ENCODE results near the gene GNLY.

GNLY gene

DNA sequence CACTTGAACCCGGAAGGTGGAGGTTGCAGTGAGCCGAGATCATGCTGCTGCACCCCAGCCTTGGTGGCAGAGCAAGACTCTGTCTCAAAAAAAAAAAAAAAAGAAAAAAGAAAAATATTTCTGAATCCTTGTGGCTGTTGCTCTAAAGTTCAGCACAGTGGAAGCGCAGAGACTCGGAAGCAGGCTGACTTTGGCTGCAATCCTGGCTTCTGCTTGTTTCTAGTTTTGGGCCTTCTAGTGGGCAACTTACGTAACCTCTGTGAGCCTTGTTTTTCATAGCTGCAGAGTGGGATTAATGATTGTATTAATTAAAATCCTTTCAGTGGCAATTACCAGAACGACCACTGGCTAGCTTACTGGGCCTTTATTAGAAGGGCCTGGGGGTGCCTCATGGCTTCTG lies 28.4 kb downstream of the GNLY start:
- Histone ChIP-seq H3K9me3 (ENCODE audit: insufficient read depth, low read length) (no peaks in the 10 kb centered on the region), H3K9ac (ENCODE audit: low read length) (no peak overlapping the region), H3K4me1 (ENCODE audit: low read length) (no peaks in the 10 kb centered on the region), H3K27me3 (ENCODE audit: low read depth, low read length) (peaks cover 21% of the 10 kb centered on the region), H2AFZ (ENCODE audit: low read depth, low read length) (no peak overlapping the region), H4K20me1 (ENCODE audit: insufficient read depth, low read length) (no peaks in the 10 kb centered on the region), H3K4me2 (ENCODE audit: low read length) (no peak overlapping the region), H3K27ac (ENCODE audit: low read length) (no peak overlapping the region), H3K36me3 (replicated peaks; ENCODE audit: low read depth, low read length) (no peaks in the 10 kb centered on the region), H3K4me3 (ENCODE audit: low read length) (no peak overlapping the region), H3K79me2 (ENCODE audit: low read length) (no peaks in the 10 kb centered on the region)
- no peak for TF ChIP-seq CTCF (IDR thresholded peaks at IDR 0.05; ENCODE audit: low read depth, low read length)
- no peak for TF ChIP-seq EZH2phosphoT487 (IDR thresholded peaks at IDR 0.05; ENCODE audit: low read depth)

DNA sequence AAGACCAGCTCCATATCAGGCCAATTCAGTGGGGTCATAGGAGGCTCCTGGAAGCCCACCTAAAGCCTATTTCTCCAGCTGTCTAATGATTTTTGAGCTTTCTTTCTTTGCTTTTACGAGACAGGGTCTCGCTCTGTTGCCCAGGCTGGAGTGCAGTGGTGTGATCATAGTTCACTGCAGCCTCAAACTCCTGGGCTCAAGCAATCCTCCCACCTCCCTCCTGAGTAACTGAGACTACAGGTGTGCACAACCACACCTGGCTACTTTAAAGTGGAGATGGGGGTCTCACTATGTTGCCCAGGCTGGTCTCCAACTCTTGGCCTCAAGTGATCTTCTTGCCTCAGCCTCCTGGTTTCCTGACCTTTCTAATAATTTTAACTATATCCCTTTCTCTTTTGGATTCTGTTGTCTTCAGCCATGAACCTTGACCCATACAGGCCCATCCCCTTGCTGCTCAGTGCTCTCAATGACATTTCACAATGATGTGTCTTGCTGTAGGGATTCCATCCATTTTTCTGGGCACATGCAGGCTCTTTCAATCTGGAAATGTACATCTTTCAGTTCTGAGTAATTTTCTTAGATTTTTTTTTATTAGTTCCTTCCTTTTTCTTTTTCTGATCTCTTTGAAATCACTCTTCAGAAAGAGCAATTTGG lies 29.7 kb downstream of the GNLY start:
- no peaks in the 10 kb centered on the region for H3K79me2 ChIP-seq (ENCODE audit: low read length)
- no peak overlapping the region for H2AFZ ChIP-seq (ENCODE audit: low read depth, low read length)
- H3K36me3 ChIP-seq (replicated peaks; ENCODE audit: low read depth, low read length), result no peaks in the 10 kb centered on the region
- no peaks in the 10 kb centered on the region for H3K9me3 ChIP-seq (ENCODE audit: insufficient read depth, low read length)
- no peak overlapping the region for H3K27ac ChIP-seq (ENCODE audit: low read length)
- H3K4me3 ChIP-seq (ENCODE audit: low read length), result no peak overlapping the region
- no peaks in the 10 kb centered on the region for H4K20me1 ChIP-seq (ENCODE audit: insufficient read depth, low read length)
- no peak overlapping the region for H3K9ac ChIP-seq (ENCODE audit: low read length)
- no peak overlapping the region for H3K4me2 ChIP-seq (ENCODE audit: low read length)
- H3K27me3 ChIP-seq (ENCODE audit: low read depth, low read length), result peaks cover 28% of the 10 kb centered on the region
- H3K4me1 ChIP-seq (ENCODE audit: low read length), result no peaks in the 10 kb centered on the region
- TF ChIP-seq CTCF (IDR thresholded peaks at IDR 0.05; ENCODE audit: low read depth, low read length) (no peak), EZH2phosphoT487 (IDR thresholded peaks at IDR 0.05; ENCODE audit: low read depth) (no peak)

- Histone ChIP-seq H3K27ac (ENCODE audit: low read length) (no peak overlapping the region), H3K4me3 (ENCODE audit: low read length) (no peak overlapping the region)
Observed at GRCh38 chr2:85724731-85725181, 30.6 kb downstream of the GNLY start.

DNA sequence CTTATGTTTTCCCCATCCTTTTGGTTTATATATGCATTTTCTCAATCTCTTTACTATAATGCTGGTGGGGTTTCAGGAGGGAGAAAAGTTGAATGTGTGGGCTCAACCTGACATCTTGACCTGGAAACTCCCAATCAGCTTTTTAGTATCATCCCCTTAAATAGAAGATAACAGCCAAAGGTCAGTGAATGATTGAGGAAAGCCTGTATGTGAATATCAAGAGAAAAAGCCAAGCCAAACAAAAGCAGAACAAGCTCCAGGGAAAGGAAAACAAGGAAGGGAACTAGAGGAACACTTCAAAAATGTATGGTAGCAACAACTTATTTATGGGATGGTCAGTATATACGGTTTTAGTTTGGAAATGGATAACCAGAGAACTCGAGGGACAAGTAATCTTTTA lies 31.3 kb downstream of the GNLY start:
- Histone ChIP-seq H4K20me1 (ENCODE audit: insufficient read depth, low read length) (no peaks in the 10 kb centered on the region), H3K79me2 (ENCODE audit: low read length) (no peaks in the 10 kb centered on the region), H3K4me2 (ENCODE audit: low read length) (no peak overlapping the region), H3K27ac (ENCODE audit: low read length) (no peak overlapping the region), H3K9me3 (ENCODE audit: insufficient read depth, low read length) (no peaks in the 10 kb centered on the region), H3K36me3 (replicated peaks; ENCODE audit: low read depth, low read length) (no peaks in the 10 kb centered on the region), H3K4me1 (ENCODE audit: low read length) (peaks cover 5% of the 10 kb centered on the region), H3K27me3 (ENCODE audit: low read depth, low read length) (peaks cover 27% of the 10 kb centered on the region), H3K4me3 (ENCODE audit: low read length) (no peak overlapping the region), H3K9ac (ENCODE audit: low read length) (no peak overlapping the region), H2AFZ (ENCODE audit: low read depth, low read length) (no peak overlapping the region)
- no peak for TF ChIP-seq EZH2phosphoT487 (IDR thresholded peaks at IDR 0.05; ENCODE audit: low read depth)
- TF ChIP-seq CTCF (IDR thresholded peaks at IDR 0.05; ENCODE audit: low read depth, low read length), result no peak

More at GRCh38 chr2:85724731-85725181, 30.6 kb downstream of the GNLY start:
- no peak overlapping the region for H3K4me2 ChIP-seq (ENCODE audit: low read length)
- peaks cover 26% of the 10 kb centered on the region for H3K27me3 ChIP-seq (ENCODE audit: low read depth, low read length)
- no peak overlapping the region for H2AFZ ChIP-seq (ENCODE audit: low read depth, low read length)
- peaks cover 5% of the 10 kb centered on the region for H3K4me1 ChIP-seq (ENCODE audit: low read length)
- H4K20me1 ChIP-seq (ENCODE audit: insufficient read depth, low read length), result no peaks in the 10 kb centered on the region
- H3K36me3 ChIP-seq (replicated peaks; ENCODE audit: low read depth, low read length), result no peaks in the 10 kb centered on the region
- H3K9me3 ChIP-seq (ENCODE audit: insufficient read depth, low read length), result no peaks in the 10 kb centered on the region
- TF ChIP-seq EZH2phosphoT487 (IDR thresholded peaks at IDR 0.05; ENCODE audit: low read depth), result no peak
- TF ChIP-seq CTCF (IDR thresholded peaks at IDR 0.05; ENCODE audit: low read depth, low read length), result no peak
- H3K79me2 ChIP-seq (ENCODE audit: low read length), result no peaks in the 10 kb centered on the region
- H3K9ac ChIP-seq (ENCODE audit: low read length), result no peak overlapping the region

All from OCI-LY3 (cell line).